GM12873 (cell line): ENCODE results near the gene MROH2B.

Experiments used
- CTCF ChIP-seq: IDR thresholded peaks from 2 replicates; pipeline ENCODE4 v1.5.1; 2012; ENCODE audit warnings: low read depth, mild to moderate bottlenecking, moderate library complexity, low read length, control low read depth; ENCODE audit not compliant: insufficient read depth; ENCODE audit errors: missing control alignments

MROH2B gene

GRCh38 chr5:41012318-41012717 is 58.8 kb downstream of the MROH2B start:
- TF ChIP-seq CTCF: no peak

- TF ChIP-seq CTCF: no peak
These were observed 60.6 kb downstream of the MROH2B start for GRCh38 chr5:41010572-41010971.

GRCh38 chr5:41009232-41009631 is 61.9 kb downstream of the MROH2B start:
- no peak for TF ChIP-seq CTCF

- TF ChIP-seq CTCF: no peak
These were observed 66.2 kb downstream of the MROH2B start for GRCh38 chr5:41004931-41005330.

- TF ChIP-seq CTCF: no peak
These were observed 67.3 kb downstream of the MROH2B start for GRCh38 chr5:41003670-41004376.

GRCh38 chr5:40999966-41000365 is 71.2 kb downstream of the MROH2B start:
- no peak for TF ChIP-seq CTCF

- TF ChIP-seq CTCF: no peak
These were observed 72.0 kb downstream of the MROH2B start for GRCh38 chr5:40999142-40999541.
